HL-60/S4 treated with phorbol 12-myristate 13-acetate at 8.2 ng/mL for 4 days and 3 days (cell line): ENCODE data around the gene THSD8.

Source experiments
- in situ Hi-C: fragments of 300-500 bp; cut with MboI; formaldehyde crosslinking; loops from 2 replicates; pipeline ENCODE4 v1.15.0; 2022; ENCODE audit warnings: low sequenced_read_pairs

Gene THSD8

GRCh38 chr19:12801466-12802266, at the start of gene THSD8, which contains the start of gene PRDX2:
TSS of gene THSD8 (plus strand) at chr19:12802069. CDS start at chr19:12802072, 3 bp downstream.
TSS of gene PRDX2 (minus strand) at chr19:12801800. CDS start at chr19:12801261, 539 bp downstream.
- in situ Hi-C loops, result no loop called here

- in situ Hi-C loops, result no loop called here
These were observed 47.2 kb upstream of the THSD8 start for GRCh38 chr19:12754465-12755196.

GRCh38 chr19:12756150-12756883, 45.6 kb upstream of the THSD8 start:
- in situ Hi-C loops, result no loop called here

GRCh38 chr19:12757544-12758274, 44.2 kb upstream of the THSD8 start:
- in situ Hi-C loops, result no loop called here

- in situ Hi-C loops, result loop anchor here (5.0 kb wide), 1 partner anchor 38 kb away; no protein-coding TSS in a partner anchor
These were observed 42.2 kb upstream of the THSD8 start for GRCh38 chr19:12759686-12760085.

GRCh38 chr19:12763100-12763499, 38.8 kb upstream of the THSD8 start:
- in situ Hi-C loops, result loop anchor here (5.0 kb wide), 1 partner anchor 34 kb away; no protein-coding TSS in a partner anchor

DNA sequence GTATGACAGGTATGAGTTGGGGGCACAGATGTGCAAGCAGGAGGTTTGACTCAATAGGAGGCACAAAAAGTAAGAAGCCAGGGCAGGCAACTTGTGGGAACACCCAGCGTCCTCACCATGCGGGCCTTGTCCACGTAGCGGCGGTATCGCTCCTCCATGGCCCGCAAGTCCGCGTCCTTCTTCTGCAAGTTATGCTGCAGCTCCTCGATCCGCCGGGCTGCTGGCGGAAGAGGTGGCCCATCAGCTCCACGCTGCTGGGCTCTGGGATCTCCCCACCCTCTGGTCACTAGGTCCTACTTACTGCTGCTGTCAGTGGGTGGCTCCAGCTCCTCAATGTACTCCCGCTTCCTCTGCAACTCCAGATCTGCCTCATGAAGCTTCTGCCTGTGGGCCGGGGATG, 37.2 kb upstream of the THSD8 start:
- in situ Hi-C loops, result loop anchor here (5.0 kb wide), 1 partner anchor 33 kb away; no protein-coding TSS in a partner anchor

DNA sequence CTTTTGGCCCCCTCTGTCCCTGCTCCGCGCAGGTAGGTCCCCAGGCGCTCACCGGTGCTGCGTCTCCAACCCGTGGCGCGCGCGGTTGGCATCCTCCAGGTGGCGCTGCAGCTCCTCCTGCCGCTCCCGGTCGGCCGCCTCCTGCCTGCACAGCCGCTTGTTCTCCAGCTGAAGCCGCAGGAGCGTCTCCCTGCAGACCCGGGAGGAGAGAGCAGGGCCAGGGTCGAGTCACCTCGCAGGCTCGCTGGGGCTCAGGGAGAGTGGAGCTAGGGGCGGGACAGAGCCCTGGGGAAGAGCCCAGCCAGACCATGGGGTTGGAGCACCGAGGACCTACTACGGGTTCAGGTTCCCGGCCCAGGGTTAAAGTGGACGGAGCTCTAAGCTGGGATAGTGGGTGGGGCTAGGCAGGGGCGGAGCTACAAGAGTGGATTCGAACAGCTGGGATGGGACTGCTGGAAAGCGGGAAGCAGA, 35.8 kb upstream of the THSD8 start:
- in situ Hi-C loops, result no loop called here

- in situ Hi-C loops, result no loop called here
These were observed 34.7 kb upstream of the THSD8 start for GRCh38 chr19:12767150-12767549.

DNA sequence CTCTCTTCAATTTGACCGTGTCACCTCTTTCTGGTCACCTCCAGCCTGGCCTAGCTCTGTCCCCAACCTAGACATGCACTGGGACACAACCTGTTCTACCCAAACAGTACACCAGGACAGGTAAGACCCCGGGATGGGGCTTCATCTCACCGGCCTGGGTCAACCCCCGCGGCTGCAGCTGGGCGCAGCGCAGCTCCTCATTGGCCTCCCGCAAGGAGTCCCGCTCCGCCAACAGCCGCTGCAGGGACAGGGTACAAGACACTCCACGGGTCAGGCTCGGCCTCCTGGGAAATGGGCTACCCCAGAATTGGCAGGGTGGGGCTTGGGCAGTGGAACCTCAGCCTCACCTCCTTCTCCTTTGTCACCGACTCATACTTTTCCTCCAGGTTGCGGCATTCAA, 34.2 kb upstream of the THSD8 start:
- in situ Hi-C loops, result no loop called here

DNA sequence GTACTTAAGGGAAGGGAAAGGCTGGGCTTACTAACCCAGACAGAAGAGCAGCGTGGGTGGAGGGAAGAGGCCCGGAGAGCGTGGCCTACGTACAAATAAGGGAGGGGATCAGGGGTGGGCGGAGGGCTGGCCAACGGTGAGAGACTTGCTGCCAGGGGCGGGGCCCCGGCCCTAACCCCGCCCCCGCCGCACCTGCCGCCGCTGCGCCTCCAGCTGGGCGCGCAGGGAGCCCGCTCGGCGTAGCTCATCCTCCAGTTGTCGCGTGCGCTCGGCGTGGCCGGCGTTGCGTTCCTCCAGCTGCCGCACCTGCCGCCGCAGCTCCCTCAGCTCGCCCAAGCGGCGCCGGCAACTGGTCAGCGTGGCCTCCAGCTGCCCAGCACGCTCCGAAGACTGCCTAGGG, 32.2 kb upstream of the THSD8 start:
- in situ Hi-C loops, result no loop called here

DNA sequence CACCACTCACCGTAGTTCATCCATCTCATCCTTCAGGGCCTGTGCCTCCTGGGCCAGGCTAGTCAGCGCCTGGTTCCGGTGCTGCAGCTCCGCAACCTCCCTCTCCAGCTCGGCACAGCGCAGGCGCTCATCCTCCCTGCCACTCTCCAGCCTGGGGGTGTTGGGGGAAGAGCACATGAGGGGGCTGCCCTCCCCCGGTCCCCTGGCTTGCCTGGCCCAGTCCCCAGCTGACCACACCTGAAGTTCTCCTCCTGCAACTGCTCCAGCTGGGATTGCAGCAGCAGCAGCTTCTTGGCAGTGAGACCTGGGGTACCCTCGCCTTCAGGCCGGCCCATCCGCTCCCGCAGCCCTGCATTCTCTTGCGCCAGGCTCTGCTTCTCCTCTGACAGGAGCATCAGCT, 30.9 kb upstream of the THSD8 start:
- in situ Hi-C loops, result no loop called here

- in situ Hi-C loops, result no loop called here
These were observed 29.5 kb upstream of the THSD8 start for GRCh38 chr19:12772323-12772722.

DNA sequence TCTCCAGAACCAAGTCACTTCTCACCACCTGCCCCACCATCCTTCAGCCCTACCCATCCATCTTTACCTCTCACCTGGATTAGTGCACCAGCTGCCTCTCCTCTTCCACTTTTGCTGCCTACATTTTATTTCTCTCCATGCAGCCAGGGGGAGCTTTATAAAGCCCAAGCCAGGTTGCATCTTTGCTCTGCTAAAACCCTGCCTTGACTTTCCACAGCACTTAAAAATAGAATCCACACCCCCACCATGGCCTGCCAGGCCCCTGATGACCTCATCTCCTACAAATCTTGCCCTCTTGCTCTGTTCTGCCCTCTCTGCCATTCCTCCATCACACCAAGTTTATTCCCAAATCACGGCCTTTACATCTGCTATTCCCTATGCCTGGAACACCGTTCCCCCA, 28.3 kb upstream of the THSD8 start:
- in situ Hi-C loops, result no loop called here

GRCh38 chr19:12774588-12775555, 27.0 kb upstream of the THSD8 start, which contains the start of gene HOOK2:
TSS of gene HOOK2 (minus strand) at chr19:12775552. CDS start at chr19:12775449, 103 bp downstream.
- in situ Hi-C loops, result no loop called here

- in situ Hi-C loops, result no loop called here
These were observed 24.5 kb upstream of the THSD8 start for GRCh38 chr19:12777217-12778016.

- in situ Hi-C loops, result no loop called here
These were observed 23.6 kb upstream of the THSD8 start for GRCh38 chr19:12778017-12778904.

- in situ Hi-C loops, result no loop called here
These were observed 23.0 kb upstream of the THSD8 start for GRCh38 chr19:12778905-12779161.
